K562 (cell line): ENCODE measurements around the gene TDRKH. TPM values are rescaled to one million over a fixed set of nuclear protein-coding genes. Genes with fewer than 3 reads are reported as not detected.

Experiments
- ATAC-seq: fragments of 200-7000 bp; cut with Tn5 transposase; 3 replicates; pipeline ENCODE4 v1.9.1; 2020; ENCODE audit warnings: moderate library complexity
- BruUV-seq: library from RNA; stranded (reverse); fragments of 400-500 nt; replicated peaks from 2 replicates; lab custom pipeline; 2021; lab: Mats Ljungman, UMichigan
- CTCF ChIA-PET: fragments of 300-600 bp; formaldehyde crosslinking; extraction: SDS; loops from one replicate; lab custom pipeline; 2021; ENCODE audit warnings: low intra/inter-chr PET ratio; lab: Yijun Ruan, JAX
- POLR2A ChIA-PET: fragments of 300-600, 350-650 bp; sonication (Branson Sonifier 250); formaldehyde crosslinking; extraction: SDS; loops from one replicate; lab custom pipeline; 2021; ENCODE audit warnings: antibody characterized with exemption, inconsistent platforms; lab: Yijun Ruan, JAX
- DNase-seq, 4 experiments: peaks; one replicate each; pipeline versions ENCODE4 v3.0.0 to v3.0.0-alpha.2; 2011 to 2018; ENCODE audit warnings: low spot score in 3 of 4, mixed read lengths in 3 of 4; ENCODE audit errors: extremely low read depth in 1 of 4
- FAIRE-seq: peaks from 2 replicates; lab custom pipeline; 2011; peaks lifted over from hg19 to GRCh38; lab: Jason Lieb, UNC
- H2AFZ ChIP-seq: 2 replicates; pipeline ENCODE4 v1.6.0; 2011; ENCODE audit warnings: low read depth, low read length, control low read depth, inconsistent platforms
- H3K27ac ChIP-seq: fragments of 200-600 bp; 3 replicates; pipeline ENCODE4 v1.8.0; 2011; ENCODE audit warnings: low read depth, mild to moderate bottlenecking, control low read depth, inconsistent platforms, low read length, moderate library complexity, mixed read lengths; ENCODE audit errors: extremely low read depth
- H3K27me3 ChIP-seq, 2 experiments: fragments of 300-600 bp in 1 of 2; 2 replicates in 1 of 2; 3 replicates in 1 of 2; pipeline versions ENCODE4 v1.6.0 to v1.8.0; 2011; ENCODE audit warnings: inconsistent platforms in 2 of 2, low read length in 2 of 2, mild to moderate bottlenecking in 1 of 2, mixed read lengths in 1 of 2, moderate library complexity in 1 of 2; ENCODE audit not compliant: control insufficient read depth in 2 of 2, insufficient read depth in 2 of 2
- H3K36me3 ChIP-seq: fragments of 300-600 bp; 3 replicates; pipeline ENCODE4 v1.8.0; 2011; ENCODE audit warnings: mild to moderate bottlenecking, low read length, inconsistent platforms; ENCODE audit not compliant: control insufficient read depth, insufficient read depth
- H3K4me1 ChIP-seq, 2 experiments: fragments of 200-600 bp in 1 of 2; replicated peaks in 1 of 2; 2 replicates in 1 of 2; 3 replicates in 1 of 2; pipeline versions ENCODE4 v1.5.1 to v1.8.0; 2011; ENCODE audit warnings: inconsistent platforms in 2 of 2, low read length in 2 of 2, mild to moderate bottlenecking in 1 of 2, mixed read lengths in 1 of 2, moderate library complexity in 1 of 2; ENCODE audit not compliant: control insufficient read depth in 2 of 2, insufficient read depth in 2 of 2
- H3K4me2 ChIP-seq: 2 replicates; pipeline ENCODE4 v1.6.1; 2011; ENCODE audit warnings: low read length, control low read depth, inconsistent platforms, mixed read lengths; ENCODE audit not compliant: insufficient read depth
- H3K4me3 ChIP-seq: fragments of 200-600 bp; sonication (generic), shearing (Covaris generic); 2 replicates; pipeline ENCODE4 v1.5.1; 2016; ENCODE audit warnings: control low read depth, inconsistent platforms
- H3K79me2 ChIP-seq: fragments of 200-600 bp; 3 replicates; pipeline ENCODE4 v1.8.0; 2011; ENCODE audit warnings: low read length, inconsistent platforms; ENCODE audit not compliant: control insufficient read depth, insufficient read depth
- H3K9ac ChIP-seq, 2 experiments: 2 replicates each; pipeline versions ENCODE4 v1.6.0 to v1.6.1; 2011; ENCODE audit warnings: low read depth in 2 of 2, low read length in 2 of 2, control low read depth in 1 of 2, inconsistent platforms in 1 of 2, mild to moderate bottlenecking in 1 of 2, mixed read lengths in 1 of 2; ENCODE audit not compliant: insufficient read depth in 1 of 2
- H3K9me1 ChIP-seq: one replicate; pipeline ENCODE4 v1.6.0; 2011; ENCODE audit warnings: inconsistent platforms, mild to moderate bottlenecking, low read length, moderate library complexity; ENCODE audit not compliant: control insufficient read depth, insufficient read depth
- H3K9me3 ChIP-seq: replicated peaks from 2 replicates; pipeline ENCODE4 v1.5.1; 2011; ENCODE audit warnings: low read depth, low read length, inconsistent platforms; ENCODE audit not compliant: control insufficient read depth, insufficient read depth
- H4K20me1 ChIP-seq: replicated peaks from 2 replicates; pipeline ENCODE4 v1.6.1; 2011; ENCODE audit warnings: low read length, inconsistent platforms, mixed read lengths; ENCODE audit not compliant: control insufficient read depth, insufficient read depth
- CBX1 ChIP-seq: sonication (generic); IDR thresholded peaks from 2 replicates; pipeline ENCODE4 v1.6.1; 2016; ENCODE audit warnings: antibody characterized with exemption, low read depth, mild to moderate bottlenecking
- CBX3 ChIP-seq, 2 experiments: IDR thresholded peaks; 1 replicate in 1 of 2; 2 replicates in 1 of 2; pipeline ENCODE4 v1.6.1; 2012; ENCODE audit warnings: inconsistent platforms in 2 of 2, low read length in 2 of 2, borderline replicate concordance in 1 of 2, control low read depth in 1 of 2
- CBX5 ChIP-seq: IDR thresholded peaks from 2 replicates; pipeline ENCODE4 v1.6.1; 2014; ENCODE audit warnings: low read depth, borderline replicate concordance
- MCM3 ChIP-seq: fragments of 450-650 bp; IDR thresholded peaks from 2 replicates; pipeline ENCODE4 v1.6.1; 2016
- RFX7 ChIP-seq: fragments of 250-450 bp; sonication (Bioruptor Pico); IDR thresholded peaks from 2 replicates; pipeline ENCODE4 v1.5.1; 2021; ENCODE audit warnings: mild to moderate bottlenecking
- SFPQ ChIP-seq: fragments of 200-400 bp; formaldehyde crosslinking; IDR thresholded peaks from 2 replicates; pipeline ENCODE4 v1.6.1; 2017; ENCODE audit warnings: mild to moderate bottlenecking, low read depth, low read length, moderate library complexity
- TRIM24 ChIP-seq, 2 experiments: fragments of 450-650 bp; IDR thresholded peaks; 2 replicates each; pipeline ENCODE4 v1.6.1; 2016
- TRIM28 ChIP-seq: fragments of 450-650 bp; IDR thresholded peaks from 2 replicates; pipeline ENCODE4 v1.6.1; 2017
- ZFP36 ChIP-seq: fragments of 150-350 bp; IDR thresholded peaks from 2 replicates; pipeline ENCODE4 v1.6.1; 2018; ENCODE audit warnings: low read length, low read depth; ENCODE audit not compliant: partially characterized antibody
- ZNF280A ChIP-seq: fragments of 450-650 bp; IDR thresholded peaks from 2 replicates; pipeline ENCODE4 v1.6.1; 2018; ENCODE audit warnings: mild to moderate bottlenecking, low read depth; ENCODE audit not compliant: partially characterized antibody
- in situ Hi-C: fragments of 300-500 bp; cut with MboI; formaldehyde crosslinking; loops from 4 replicates; pipeline ENCODE4 v1.15.0; 2018; ENCODE audit warnings: inconsistent platforms, mixed read lengths
- intact Hi-C: fragments of 100-400 bp; cut with micrococcal nuclease; formaldehyde crosslinking; loops from 2 replicates; pipeline ENCODE4 v1.14.2; 2022
- polyA plus RNA-seq, 8 experiments: library from polyadenylated mRNA; depleted of rRNA in 4 of 8; stranded (reverse) in 5 of 8; unstranded in 3 of 8; fragments of >200 nt; fragmentation: Nextera tagmentation in 2 of 8; fragmentation: Illumina TruSeq in 1 of 8; extraction: Ambion mirVana in 2 of 8; extraction: Trizol in 1 of 8; gene quantifications; 2 replicates each; pipeline versions ENCODE4 v1.2.1 to v1.2.3, GENCODE V29; 2011 to 2014; ENCODE audit warnings: inconsistent platforms in 1 of 8, missing spikeins in 1 of 8
- total RNA-seq, 7 experiments: library from RNA; depleted of rRNA in 6 of 7; stranded (reverse); fragments of >200 nt in 6 of 7; fragmentation: Illumina TruSeq in 2 of 7; extraction: Trizol in 2 of 7; gene quantifications; 2 replicates each; pipeline versions ENCODE4 v1.2.1 to v1.2.3, GENCODE V29; 2011 to 2021; ENCODE audit warnings: low replicate concordance in 1 of 7

Gene TDRKH
- total and polyA plus RNA-seq, 9 of the 15 experiments (the other 6 are each of a cell fraction or from before 2014, with no cell fraction given), result 4.3 to 21.3 (median 8.4) TPM

GRCh38 chr1:151737479-151737878 lies 52.8 kb downstream of the TDRKH start:
- intact Hi-C loops (loop anchor here (5.0 to 10.0 kb wide), 3 partner anchors 260 to 545 kb away; partner anchors contain the start of genes RFX5 and VPS72), in situ Hi-C loops (loop anchor here (5.0 to 10.0 kb wide), 2 partner anchors 200 to 293 kb away; no protein-coding TSS in a partner anchor)
- Histone ChIP-seq H3K27ac (no peak overlapping the region), H2AFZ (no peak overlapping the region), H3K27me3 (peaks cover 7 to 11% of the 10 kb centered on the region in 2 experiments), H3K9ac (no peak overlapping the region), H3K4me2 (no peak overlapping the region), H3K79me2 (no peaks in the 10 kb centered on the region), H3K4me1 (peaks cover 4 to 9% of the 10 kb centered on the region in 2 experiments; a peak in 4 of 5 replicates), H3K4me3 (no peak overlapping the region), H4K20me1 (no peaks in the 10 kb centered on the region)
- peak in 1 of 4 experiments; percentile 17 for DNase-seq
- ATAC-seq, result no peak
- no TSS peak for BruUV-seq
- ChIA-PET CTCF (no interaction called here), POLR2A (interaction anchor here (0.5 kb wide), 1 partner anchor 444 kb away, joined by 3 read pairs; no protein-coding TSS in a partner anchor)
- TF ChIP-seq SFPQ, result no peak
- TF ChIP-seq TRIM24 (IDR thresholded peaks at IDR 0.05), result peak; percentile 8 to 25; a peak in 1 of 4 replicates
- TF ChIP-seq ZNF280A, result peak; percentile 76
- peak; percentile 77; the same call in 1 of the 2 replicates for TF ChIP-seq CBX1
- peak; percentile 71 for TF ChIP-seq ZFP36
- TF ChIP-seq CBX3 (IDR thresholded peaks at IDR 0.05; ENCODE audit: borderline replicate concordance in 1 of 2, low read length in 2 of 2), result peak in 1 of 2 experiments; percentile 93; a peak in 2 of 3 replicates
- no peak for TF ChIP-seq MCM3
- no peak for TF ChIP-seq RFX7 (CRISPR knock-in tag)
- peak; percentile 93 for TF ChIP-seq TRIM28
- TF ChIP-seq CBX5, result peak; percentile 89
- TF ChIP-seq, all 486 proteins: peak for 7
- H3K9me1 ChIP-seq, result no peaks in the 10 kb centered on the region
- H3K36me3 ChIP-seq, result no peaks in the 10 kb centered on the region
- peaks cover 11% of the 10 kb centered on the region for H3K9me3 ChIP-seq
- FAIRE-seq, result no peak
